BJ (cell line): ENCODE measurements around the gene PROM2. TPM values are rescaled to one million over a fixed set of nuclear protein-coding genes. Genes with fewer than 3 reads are reported as not detected.
A peak's percentile ranks its signal among the peaks of the same experiment; 100 is the strongest.

ENCODE experiments used
- CTCF ChIA-PET: fragments of 350-600 bp; formaldehyde crosslinking; extraction: SDS; loops from one replicate; lab custom pipeline; 2021; ENCODE audit warnings: antibody characterized with exemption, inconsistent platforms; lab: Yijun Ruan, JAX
- POLR2A ChIA-PET: fragments of 300-600 bp; sonication (Branson Sonifier 250); formaldehyde crosslinking; extraction: SDS; loops from one replicate; lab custom pipeline; 2021; ENCODE audit warnings: antibody characterized with exemption; lab: Charles Lee
- DNase-seq: peaks from one replicate; pipeline ENCODE4 v3.0.0-alpha.2; 2011; ENCODE audit warnings: low read depth
- H3K27me3 ChIP-seq: 2 replicates; pipeline ENCODE4 v1.6.0; 2011; ENCODE audit warnings: low read length; ENCODE audit not compliant: control insufficient read depth, insufficient read depth
- H3K36me3 ChIP-seq: 2 replicates; pipeline ENCODE4 v1.5.1; 2011; ENCODE audit warnings: low read length; ENCODE audit not compliant: control insufficient read depth, insufficient read depth
- H3K4me3 ChIP-seq: 2 replicates; pipeline ENCODE4 v1.5.1; 2011; ENCODE audit warnings: low read depth, mild to moderate bottlenecking, control low read depth, low read length
- polyA plus RNA-seq: library from polyadenylated mRNA; depleted of rRNA; stranded (reverse); fragments of >200 nt; gene quantifications from 2 replicates; pipeline ENCODE4 v1.2.3, GENCODE V29; 2011
- TF ChIP-seq, protein P1 (sequence below): IDR thresholded peaks from 2 replicates; pipeline ENCODE4 v1.5.1; 2011; ENCODE audit warnings: low read depth, mild to moderate bottlenecking, control low read depth, inconsistent platforms, low read length, moderate library complexity; ENCODE audit not compliant: insufficient read depth

PROM2 gene
- polyA plus RNA-seq, 1 experiment: 0.50 TPM

DNA sequence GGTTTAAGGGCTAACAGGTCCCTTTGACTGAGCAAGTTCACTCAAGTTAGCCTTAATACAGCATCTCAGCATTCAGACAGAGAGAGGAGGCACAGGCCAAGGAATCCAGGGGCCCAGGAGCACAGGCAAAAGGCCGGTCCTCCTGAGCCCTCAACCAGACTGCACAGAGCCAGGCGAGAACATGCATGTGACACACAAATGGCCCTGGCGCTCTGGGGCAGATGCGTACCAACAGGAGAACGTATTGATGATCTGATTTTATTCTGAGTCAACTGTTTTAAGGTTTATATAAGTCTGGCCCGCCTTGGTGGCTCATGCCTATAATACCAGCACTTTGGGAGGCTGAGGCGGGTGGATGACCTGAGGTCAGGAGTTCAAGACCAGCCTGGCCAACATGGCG, 57.8 kb downstream of the PROM2 start:
- ChIA-PET CTCF (no interaction called here), POLR2A (no interaction called here)
- no peak overlapping the region for H3K4me3 ChIP-seq
- TF ChIP-seq, protein P1, sequence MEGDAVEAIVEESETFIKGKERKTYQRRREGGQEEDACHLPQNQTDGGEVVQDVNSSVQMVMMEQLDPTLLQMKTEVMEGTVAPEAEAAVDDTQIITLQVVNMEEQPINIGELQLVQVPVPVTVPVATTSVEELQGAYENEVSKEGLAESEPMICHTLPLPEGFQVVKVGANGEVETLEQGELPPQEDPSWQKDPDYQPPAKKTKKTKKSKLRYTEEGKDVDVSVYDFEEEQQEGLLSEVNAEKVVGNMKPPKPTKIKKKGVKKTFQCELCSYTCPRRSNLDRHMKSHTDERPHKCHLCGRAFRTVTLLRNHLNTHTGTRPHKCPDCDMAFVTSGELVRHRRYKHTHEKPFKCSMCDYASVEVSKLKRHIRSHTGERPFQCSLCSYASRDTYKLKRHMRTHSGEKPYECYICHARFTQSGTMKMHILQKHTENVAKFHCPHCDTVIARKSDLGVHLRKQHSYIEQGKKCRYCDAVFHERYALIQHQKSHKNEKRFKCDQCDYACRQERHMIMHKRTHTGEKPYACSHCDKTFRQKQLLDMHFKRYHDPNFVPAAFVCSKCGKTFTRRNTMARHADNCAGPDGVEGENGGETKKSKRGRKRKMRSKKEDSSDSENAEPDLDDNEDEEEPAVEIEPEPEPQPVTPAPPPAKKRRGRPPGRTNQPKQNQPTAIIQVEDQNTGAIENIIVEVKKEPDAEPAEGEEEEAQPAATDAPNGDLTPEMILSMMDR: no peak
- H3K36me3 ChIP-seq: no peaks in the 10 kb centered on the region
- no peaks in the 10 kb centered on the region for H3K27me3 ChIP-seq
- no peak for DNase-seq

DNA sequence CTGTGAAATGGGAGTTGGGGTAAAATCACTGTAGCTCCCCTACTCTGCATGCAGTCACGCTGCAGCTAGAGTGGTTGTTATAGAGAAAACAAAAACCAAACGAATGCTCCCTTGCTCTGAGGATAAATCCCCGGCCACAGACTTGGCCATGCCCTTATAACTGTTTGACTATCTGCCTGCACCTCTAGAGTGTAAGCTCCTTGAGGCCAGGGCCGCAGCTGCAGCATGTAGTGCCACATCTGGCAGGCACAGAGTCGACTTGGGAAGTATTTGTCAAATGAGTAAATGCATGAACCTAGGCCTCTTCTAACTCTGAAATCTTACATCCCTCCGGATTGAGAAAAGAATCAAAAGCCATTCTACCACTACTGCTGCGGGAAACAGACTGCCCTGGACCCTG, 58.8 kb downstream of the PROM2 start:
- ChIA-PET POLR2A (no interaction called here), CTCF (interaction anchor here (1.8 to 4.4 kb wide), 2 partner anchors 12 to 17 kb away, joined by 7 to 31 read pairs; no protein-coding TSS in a partner anchor)
- Histone ChIP-seq H3K4me3 (no peak overlapping the region), H3K27me3 (no peaks in the 10 kb centered on the region), H3K36me3 (no peaks in the 10 kb centered on the region)
- DNase-seq: no peak
- TF ChIP-seq, protein P1: no peak

DNA sequence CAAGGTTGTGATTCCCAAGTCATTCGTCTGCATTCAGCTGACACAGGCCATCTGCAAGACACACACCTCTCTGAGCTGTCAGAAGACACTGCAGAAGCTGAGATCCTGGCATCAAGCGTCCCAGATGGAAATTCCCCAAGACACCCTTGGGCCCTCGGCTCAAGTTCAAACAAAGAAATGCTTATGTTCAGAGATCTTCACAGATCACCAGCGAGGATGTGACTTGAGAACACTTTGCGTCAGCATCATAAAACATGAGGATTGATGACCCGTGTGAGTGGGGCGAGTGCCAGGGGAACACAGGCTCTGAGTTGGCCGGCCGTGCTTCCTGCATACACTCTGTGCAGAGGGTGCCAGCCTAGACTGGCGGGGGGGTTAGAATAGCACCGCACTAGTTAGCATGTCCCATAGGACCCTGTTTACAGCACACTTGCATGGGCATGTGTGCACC, 59.7 kb downstream of the PROM2 start:
- peak; percentile 97 for DNase-seq
- TF ChIP-seq, protein P1: no peak
- H3K27me3 ChIP-seq: no peaks in the 10 kb centered on the region
- ChIA-PET CTCF (interaction anchor here (1.0 to 4.4 kb wide), 5 partner anchors 9 to 102 kb away, joined by 3 to 31 read pairs (median 7); no protein-coding TSS in a partner anchor), POLR2A (interaction anchor here (0.8 kb wide), 1 partner anchor 11 kb away, joined by 3 read pairs; no protein-coding TSS in a partner anchor)
- no peak overlapping the region for H3K4me3 ChIP-seq
- H3K36me3 ChIP-seq: no peaks in the 10 kb centered on the region

DNA sequence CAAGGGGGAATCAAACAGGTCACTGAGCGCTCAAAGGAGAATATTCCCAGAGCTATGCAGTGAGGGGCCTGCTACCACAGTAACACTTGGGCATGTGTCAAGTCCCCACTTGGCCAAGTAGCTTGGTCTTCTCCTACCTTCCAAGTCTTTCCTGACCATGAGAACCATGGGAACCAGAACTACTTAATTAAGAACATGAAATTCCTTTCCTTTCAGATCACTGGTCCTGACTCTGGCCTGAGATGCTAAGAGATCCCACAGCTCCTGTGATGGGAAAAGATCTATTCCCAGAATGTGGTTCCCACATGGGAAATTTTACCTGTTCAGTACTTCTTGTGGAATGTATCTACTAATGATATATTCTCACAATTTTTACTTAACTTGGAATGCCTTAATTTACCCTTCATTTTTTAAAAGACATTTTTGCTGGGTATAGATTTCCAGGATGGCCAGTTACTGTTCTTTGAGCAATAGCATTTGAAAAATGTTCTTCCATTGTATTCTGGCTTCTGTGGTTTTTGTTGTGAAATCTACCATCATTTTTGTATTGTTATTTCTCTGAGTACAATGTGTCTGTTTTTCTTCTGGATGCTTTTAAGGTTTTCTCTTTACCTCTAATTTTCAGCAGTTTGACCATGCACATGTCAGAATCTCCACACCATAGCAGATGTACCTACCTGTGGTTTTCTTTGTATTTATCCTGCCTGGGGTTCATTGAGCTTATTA, 60.8 kb downstream of the PROM2 start:
- Histone ChIP-seq H3K4me3 (no peak overlapping the region), H3K27me3 (no peaks in the 10 kb centered on the region), H3K36me3 (no peaks in the 10 kb centered on the region)
- CTCF ChIA-PET: interaction anchor here (0.7 to 4.4 kb wide), 5 partner anchors 8 to 142 kb away, joined by 3 to 31 read pairs (median 7); no protein-coding TSS in a partner anchor
- TF ChIP-seq, protein P1: no peak
- POLR2A ChIA-PET: no interaction called here
- no peak for DNase-seq

DNA sequence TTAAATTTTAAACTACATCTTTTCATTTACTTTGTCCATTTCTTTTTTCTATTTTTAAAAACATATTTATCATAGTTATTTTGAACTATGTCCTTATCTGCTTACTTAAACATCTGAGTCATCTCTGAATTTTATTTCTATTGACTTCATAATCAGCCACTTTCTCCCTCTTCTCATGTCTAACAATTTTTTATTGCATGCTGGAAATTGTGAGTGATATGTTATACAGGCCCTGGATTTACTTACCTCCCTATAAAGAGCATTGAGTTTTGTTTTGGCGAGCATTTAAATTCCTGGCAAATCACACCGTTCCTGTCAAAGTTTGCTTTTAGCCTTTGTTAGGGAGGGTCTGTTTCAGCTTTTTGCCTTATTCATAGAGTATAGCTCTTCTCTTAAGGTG, 62.2 kb downstream of the PROM2 start:
- ChIA-PET CTCF (interaction anchor here (0.7 to 4.4 kb wide), 2 partner anchors 9 to 53 kb away, joined by 3 to 31 read pairs; no protein-coding TSS in a partner anchor), POLR2A (no interaction called here)
- Histone ChIP-seq H3K4me3 (no peak overlapping the region), H3K27me3 (no peaks in the 10 kb centered on the region; the same call in none of the 2 replicates), H3K36me3 (no peaks in the 10 kb centered on the region)
- TF ChIP-seq, protein P1: no peak
- DNase-seq: no peak
